GM10847 (cell line): ENCODE data around the gene YIPF7.

Experiments used
- POLR2A ChIP-seq: IDR thresholded peaks from 2 replicates; pipeline ENCODE4 v1.6.1; 2011; ENCODE audit not compliant: insufficient read length; ENCODE audit errors: extremely low read depth

The YIPF7 gene

DNA sequence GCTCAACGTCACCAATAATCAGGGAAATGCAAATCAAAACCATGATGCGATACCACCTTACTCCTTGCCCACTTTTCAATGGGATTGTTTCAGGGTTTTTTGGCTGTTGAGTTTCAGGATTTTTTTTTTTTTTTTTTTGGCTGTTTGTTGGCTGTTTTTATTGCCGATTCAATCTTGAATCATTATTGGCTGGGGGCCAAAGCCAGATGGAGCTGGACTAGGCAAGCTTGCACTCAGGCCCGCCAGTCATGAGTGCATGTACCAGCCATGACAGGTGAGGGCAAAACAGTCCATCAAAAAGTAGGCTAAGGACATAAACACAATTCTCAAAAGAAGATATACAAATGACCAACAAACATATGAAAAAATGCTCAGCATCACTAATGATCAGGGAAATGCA lies 13.3 kb downstream of the YIPF7 start:
- no peak for TF ChIP-seq POLR2A

DNA sequence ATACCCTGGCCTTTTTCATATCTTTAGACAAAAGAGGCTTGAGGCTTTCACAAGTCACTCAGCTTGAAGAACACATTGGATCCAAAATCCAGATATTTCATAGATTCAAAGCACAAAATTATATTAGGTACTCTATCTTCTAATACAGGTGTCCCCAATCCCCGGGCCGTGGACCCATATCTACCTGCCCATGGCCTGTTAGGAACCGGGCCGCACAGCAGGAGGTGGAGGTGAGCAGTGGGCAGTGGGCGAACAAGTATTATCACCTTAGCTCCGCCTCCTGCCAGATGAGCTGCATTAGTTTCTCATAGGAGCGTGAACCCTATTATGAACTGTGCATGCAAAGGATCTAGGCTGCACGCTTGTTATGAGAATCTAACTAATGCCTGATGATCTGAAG lies 18.7 kb downstream of the YIPF7 start:
- TF ChIP-seq POLR2A, result no peak

DNA sequence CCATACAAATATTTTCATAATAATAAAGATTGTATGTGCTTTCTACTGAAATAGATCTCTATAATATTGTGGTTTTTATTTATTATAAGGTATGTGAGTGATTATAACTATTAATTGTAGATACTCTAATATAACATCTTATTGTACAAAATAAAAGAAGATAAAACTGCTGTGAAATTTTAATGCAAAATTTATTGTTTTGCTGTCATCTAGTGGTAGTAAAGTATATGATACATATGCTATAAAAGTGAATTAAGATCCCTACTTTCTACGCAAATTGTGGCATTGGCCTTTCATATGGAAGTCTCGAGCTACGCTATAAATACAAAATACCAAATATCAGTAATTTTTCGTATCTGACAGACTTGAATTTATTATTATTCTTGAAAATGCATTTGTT lies 19.3 kb downstream of the YIPF7 start:
- TF ChIP-seq POLR2A, result no peak

DNA sequence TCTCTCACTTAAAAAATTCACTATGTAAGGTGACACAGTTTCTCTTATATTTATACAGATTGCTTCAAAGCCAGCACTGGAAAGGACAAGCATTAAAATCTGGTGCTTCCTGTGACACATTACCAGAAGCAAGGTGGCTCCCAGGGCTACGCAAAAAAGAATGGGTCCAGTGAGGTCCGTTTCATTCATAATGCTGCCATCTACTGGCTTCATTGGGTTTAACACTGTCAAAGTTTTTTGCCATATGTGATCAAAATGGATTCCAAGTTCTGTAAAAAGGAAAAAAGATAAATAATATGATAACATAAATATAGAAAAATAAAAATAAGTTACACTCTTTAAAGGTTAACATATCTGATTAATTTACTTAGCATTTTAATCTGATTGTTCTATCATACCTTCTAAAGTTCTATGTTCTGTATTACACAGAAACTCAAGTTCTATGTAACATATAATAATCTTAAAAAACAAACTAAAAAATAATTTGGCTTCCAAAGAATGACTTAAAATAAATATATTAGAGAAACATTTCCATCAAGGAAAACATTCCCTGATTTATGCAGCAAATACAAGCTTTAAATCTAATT lies 22.1 kb downstream of the YIPF7 start:
- no peak for TF ChIP-seq POLR2A

DNA sequence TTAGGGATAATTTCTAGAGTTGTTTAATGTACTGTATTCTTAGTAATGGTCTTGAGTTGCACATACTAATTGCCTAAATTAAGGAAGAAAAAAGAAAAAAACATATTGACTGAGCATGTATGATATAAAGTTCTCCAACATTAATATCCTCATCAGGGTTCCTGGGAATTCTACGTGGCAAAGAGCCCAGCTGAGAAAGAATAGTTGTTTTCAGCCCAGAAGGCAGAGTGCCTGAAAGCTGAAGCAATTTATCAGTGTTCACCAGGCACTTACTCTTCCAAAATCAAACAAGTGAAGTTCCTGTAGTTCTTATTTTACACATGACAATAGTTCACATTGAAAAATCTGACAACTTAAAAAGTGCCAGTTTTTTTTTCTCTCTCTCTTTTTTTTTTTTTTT lies 27.7 kb downstream of the YIPF7 start:
- TF ChIP-seq POLR2A, result no peak

DNA sequence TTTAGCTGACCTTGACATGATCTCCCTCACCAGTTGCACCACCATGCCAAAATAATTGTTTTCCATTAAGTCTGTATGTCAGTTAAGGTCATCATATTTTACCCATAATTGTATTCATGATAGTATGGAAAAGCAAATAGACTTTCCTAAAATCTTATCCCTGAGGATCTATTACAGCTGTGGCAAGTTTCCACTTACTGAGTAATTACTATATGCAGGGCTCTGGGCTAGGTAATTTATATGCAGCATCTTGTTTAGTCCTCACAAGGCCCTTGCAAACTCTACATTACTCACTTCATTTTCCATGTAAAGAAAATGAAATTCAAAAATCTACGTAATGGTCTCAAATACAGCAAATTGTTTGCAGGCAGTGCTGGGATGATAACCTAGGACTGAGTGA lies 34.8 kb downstream of the YIPF7 start:
- TF ChIP-seq POLR2A, result no peak

DNA sequence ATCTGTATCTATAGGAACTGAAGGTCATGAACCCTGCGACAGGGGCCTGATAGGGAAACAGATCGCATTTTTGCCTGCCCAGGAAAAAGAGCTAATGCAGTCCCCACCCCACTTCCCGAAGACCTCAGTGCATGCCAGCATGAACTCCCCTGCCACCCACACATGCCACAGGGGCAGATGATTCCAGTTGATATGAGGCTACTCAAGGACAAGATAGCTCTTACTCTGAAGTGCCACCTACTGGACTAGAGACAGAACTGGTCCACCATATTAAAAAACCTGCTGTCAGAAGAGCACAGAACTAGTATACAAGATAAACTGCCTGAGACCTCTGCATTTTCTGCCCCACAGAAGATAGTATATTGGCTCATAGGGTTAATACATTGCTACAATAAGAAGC lies 68.0 kb downstream of the YIPF7 start:
- TF ChIP-seq POLR2A, result no peak

DNA sequence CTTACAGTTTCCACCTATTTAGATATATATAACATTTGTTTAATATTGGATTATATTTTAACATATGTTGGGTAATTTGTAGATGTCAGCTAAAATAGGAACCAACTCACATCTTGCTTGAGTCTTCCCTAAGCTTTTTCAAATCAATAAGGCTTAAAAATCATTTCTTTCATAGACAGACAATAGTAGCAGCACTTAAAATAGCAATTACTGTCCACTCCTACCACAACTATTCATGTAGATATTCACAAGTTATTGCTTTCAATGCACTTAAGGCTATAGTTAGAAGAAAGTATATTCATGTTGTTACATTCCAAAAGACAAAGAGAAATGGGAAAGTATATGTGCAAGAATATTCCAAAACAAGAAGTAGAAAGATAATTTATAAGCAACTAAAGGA lies 71.2 kb downstream of the YIPF7 start:
- no peak for TF ChIP-seq POLR2A

DNA sequence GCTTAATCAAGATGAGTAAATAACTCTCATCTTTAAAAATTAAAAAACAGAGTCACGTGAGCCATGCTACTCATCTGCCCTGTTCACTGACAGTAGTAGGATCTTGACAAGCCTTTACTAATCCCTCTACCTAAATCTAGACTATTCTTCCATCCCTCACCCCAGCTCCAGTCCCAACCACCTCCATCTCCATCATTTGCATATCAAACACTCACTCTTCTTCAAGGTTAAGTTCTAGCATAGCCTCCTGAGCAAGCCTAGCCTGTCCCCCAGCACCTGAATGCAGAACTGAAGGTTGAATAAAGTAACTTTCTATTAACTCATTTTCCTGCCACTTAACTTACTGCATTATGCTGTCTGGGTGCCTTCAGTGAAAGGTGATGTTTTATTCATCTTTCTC lies 72.5 kb downstream of the YIPF7 start:
- TF ChIP-seq POLR2A, result no peak
